CD4-positive, alpha-beta T cell treated with Interleukin-17A for 4 hours (primary cell): ENCODE results near the gene ARPP21.
"Not testable (repeated sequence)": the region's sequence is repeated elsewhere in the genome, so short reads cannot be mapped to it uniquely, and the experiment has no call there.

ENCODE experiments used
- DNase-seq: peaks from one replicate; pipeline ENCODE4 v3.0.0-alpha.2; 2020; ENCODE audit warnings: mixed read lengths

ARPP21 gene

GRCh38 chr3:35639254-35640186 lies at the start of gene ARPP21:
ARPP21 (plus strand) TSS chr3:35639525; CDS start chr3:35681752, 42,227 bp downstream.
- DNase-seq, result no peak

- no peak for DNase-seq
These were observed 46.6 kb upstream of the ARPP21 start for GRCh38 chr3:35592589-35593295.

GRCh38 chr3:35594739-35595138 lies 44.6 kb upstream of the ARPP21 start:
- DNase-seq, result no peak

- DNase-seq, result no peak
These were observed 42.9 kb upstream of the ARPP21 start for GRCh38 chr3:35596335-35596995.

GRCh38 chr3:35597490-35597889 lies 41.8 kb upstream of the ARPP21 start:
- no peak for DNase-seq

- DNase-seq, result no peak
These were observed 40.5 kb upstream of the ARPP21 start for GRCh38 chr3:35598804-35599203.

GRCh38 chr3:35601959-35602358 lies 37.4 kb upstream of the ARPP21 start:
- DNase-seq, result no peak

GRCh38 chr3:35602395-35602936 lies 36.9 kb upstream of the ARPP21 start:
- DNase-seq, result no peak

GRCh38 chr3:35616346-35616745 lies 23.0 kb upstream of the ARPP21 start:
- DNase-seq, result no peak

GRCh38 chr3:35617370-35617769 lies 22.0 kb upstream of the ARPP21 start:
- no peak for DNase-seq

GRCh38 chr3:35620238-35620637 lies 19.1 kb upstream of the ARPP21 start:
- not testable (repeated sequence) for DNase-seq

- no peak for DNase-seq
These were observed 14.6 kb upstream of the ARPP21 start for GRCh38 chr3:35624698-35625097.

- DNase-seq, result no peak
These were observed 5.8 kb upstream of the ARPP21 start for GRCh38 chr3:35633332-35634124.

- no peak for DNase-seq
These were observed 3.9 kb upstream of the ARPP21 start for GRCh38 chr3:35635407-35635806.

GRCh38 chr3:35635926-35636683 lies 3.2 kb upstream of the ARPP21 start:
- DNase-seq, result no peak

- no peak for DNase-seq
These were observed 910 bp upstream of the ARPP21 start for GRCh38 chr3:35638251-35638979.

GRCh38 chr3:35638980-35639253 lies 408 bp upstream of the ARPP21 start:
- DNase-seq, result no peak

- DNase-seq, result no peak
These were observed 1.2 kb downstream of the ARPP21 start for GRCh38 chr3:35640190-35641165.

GRCh38 chr3:35641331-35641730 lies 2.0 kb downstream of the ARPP21 start:
- DNase-seq, result no peak
